NOMO-1 treated with DMSO at 0.1 percent for 48 hours (cell line): ENCODE measurements around the gene NAA10.

Experiments
- DNase-seq: peaks from one replicate; lab custom pipeline; 2025; ENCODE audit not compliant: unreplicated experiment; lab: John Stamatoyannopoulos, UW

The NAA10 gene

DNA sequence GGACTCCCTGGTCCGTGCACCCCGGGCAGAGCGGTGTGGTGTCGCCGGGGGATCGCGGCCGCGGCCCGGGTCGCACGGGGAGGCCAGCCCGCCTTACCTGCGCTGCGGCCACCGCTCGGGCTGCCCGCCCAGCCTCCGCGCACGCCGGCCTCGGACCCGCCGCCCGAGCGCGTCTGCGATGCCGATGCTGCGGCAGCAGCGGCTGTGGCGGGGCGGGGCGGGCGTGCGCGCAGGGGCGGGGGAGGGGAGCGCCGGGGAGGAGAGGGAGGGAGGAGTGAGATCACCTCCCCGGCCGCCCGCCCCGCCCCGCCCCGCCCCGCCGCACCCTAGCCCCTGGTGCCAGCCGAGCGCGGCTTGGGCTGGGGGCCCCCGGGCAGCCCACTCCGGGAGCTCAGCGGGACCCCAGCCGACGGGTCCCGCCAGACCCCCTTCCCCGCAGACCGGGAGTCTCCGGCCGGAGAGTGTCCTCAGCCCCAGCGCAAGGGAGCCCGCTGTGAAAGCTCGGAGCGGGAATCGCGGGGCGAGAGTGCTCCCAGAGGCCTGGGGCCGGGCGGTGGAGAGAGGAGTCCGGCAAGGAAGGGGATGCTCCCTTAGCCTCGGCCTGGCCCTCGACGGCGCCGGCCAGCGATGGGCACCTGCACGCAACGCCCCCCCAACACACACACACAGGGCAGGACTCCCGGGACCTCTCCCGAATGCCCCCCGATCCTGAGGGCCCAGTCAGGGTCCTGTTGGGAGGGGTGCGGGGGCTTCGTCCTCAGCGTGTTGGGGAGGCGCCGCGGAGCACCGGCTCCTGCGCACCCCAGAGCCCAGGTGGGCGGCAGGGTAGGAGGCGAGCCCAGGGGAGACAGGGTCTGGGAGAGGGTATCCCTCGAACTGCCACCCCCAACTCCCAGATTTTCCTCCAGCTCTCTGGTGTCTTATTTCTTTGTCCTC lies 48.6 kb downstream of the NAA10 start, which contains the start of gene L1CAM:
L1CAM (minus strand) TSS at position 206 of the 936 bp plus-strand sequence. CDS start 10,337 bp downstream, outside the sequence.
- DNase-seq, result no peak

DNA sequence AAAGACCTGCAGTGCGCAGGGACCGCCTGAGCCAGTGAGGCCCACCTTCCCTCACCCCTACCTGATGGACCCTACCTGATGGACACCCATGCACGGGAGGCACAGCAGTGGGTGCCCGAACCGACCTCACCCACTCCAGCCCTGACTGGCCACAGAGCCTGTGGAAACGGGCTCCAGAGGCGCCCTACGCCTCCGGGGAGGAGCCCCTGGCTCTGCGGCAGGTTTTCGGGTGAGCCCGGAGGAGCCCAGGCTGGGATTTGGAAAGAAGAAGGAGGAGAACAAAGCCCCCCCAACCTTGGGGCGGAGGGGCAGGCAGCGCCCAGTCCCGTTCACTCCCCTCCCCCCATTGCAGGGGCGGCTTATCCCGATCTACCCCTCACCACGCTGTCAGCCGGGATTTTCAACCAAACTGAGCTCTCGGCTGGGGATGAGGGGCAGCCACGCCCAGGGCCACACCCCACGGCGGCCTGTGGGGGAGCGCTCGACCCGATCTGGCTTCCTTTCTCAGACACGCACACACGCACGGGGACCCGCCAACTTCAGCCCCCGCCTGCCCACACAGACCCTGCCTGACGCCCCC lies 49.5 kb downstream of the NAA10 start:
- no peak for DNase-seq

DNA sequence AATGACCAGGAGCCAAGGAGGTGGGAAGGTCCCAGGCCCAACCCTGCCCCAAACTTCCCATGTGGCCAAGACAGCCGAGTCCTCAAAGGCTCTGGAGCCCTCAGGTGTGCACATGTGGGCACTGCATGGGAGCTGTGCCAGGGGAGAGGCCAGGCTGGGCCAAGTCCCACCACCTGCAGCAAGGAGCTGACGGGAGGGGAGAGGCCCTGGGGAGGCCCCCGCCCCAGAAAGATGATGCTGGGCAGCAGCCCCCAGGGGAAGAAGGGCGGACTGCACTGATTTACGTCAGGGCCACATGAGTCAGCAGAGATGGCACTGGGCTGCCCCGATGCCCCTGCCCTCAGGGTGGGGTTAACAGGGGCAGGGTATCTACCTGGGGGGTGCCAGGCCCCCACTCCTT lies 50.2 kb downstream of the NAA10 start:
- DNase-seq, result no peak

DNA sequence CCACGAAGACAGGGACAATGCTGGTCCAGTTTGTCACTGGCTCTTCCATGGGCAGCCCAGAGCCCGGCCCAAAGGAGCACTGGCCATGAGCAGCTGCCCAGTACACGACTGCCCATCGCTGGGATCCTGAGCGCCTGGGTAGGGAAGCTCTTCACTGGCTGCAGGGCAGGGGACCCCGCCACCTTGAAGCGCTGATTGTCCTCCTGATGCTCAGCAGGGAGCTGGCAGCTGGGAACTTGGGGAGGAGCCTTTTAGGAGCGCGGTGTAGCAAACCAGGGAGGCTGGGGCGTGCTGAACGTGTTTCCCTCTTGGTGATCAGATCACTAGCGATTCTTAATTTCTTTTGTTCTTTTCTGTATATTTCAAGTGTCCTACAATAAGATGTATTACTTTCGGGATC lies 50.7 kb downstream of the NAA10 start:
- no peak for DNase-seq

DNA sequence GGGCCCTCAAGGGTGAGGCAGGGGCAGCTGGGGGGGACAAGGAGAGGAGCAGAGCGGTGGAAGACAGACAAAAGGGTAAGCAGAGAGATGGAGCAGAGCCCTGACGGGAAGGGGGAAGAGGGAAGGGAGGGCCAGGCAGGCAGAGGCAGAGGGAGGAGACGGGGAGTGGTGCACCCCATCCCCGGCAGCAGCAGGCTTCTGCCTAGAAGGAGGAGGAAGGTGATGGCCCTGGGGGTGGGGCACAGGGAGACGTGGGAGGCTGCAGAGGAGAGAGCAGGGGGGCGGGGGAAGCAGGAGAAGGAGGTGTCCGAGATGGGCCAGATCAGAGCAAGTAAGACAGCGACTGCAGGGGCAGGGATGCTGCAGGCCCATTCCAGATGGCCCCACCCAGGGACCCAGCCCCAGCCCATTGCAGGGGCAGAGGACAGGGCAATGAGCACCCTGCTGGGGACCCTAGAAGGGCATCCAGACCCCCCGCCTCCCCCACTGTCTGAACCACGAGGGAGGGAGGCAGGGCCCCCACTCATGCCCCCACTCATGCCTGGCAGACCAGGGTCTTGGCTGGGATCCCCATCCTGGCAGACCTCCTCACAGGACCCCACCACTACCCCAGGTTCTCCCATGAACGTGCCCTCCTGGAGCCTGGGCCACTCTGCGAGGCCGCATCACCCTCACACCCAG lies 51.5 kb downstream of the NAA10 start:
- no peak for DNase-seq

DNA sequence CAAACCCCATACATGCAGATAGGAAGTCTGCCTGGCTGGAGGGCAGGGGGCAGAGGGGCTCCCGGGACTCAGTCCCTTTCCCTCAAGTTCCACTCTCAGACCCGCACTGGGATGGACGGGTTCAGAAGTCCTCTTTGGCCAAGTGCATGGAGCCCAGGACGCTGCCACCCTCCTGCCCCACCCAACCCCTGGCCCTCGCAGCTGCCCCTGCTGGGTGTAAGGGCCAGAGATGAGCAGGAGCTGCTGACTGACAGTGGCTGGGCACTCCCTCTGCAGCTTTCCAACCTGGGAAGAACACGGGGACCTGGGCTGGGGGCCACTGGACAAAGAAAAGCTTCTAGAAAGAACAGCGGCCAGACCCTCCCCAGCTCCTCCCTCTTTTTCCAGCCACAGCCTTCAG lies 52.3 kb downstream of the NAA10 start:
- DNase-seq, result no peak

DNA sequence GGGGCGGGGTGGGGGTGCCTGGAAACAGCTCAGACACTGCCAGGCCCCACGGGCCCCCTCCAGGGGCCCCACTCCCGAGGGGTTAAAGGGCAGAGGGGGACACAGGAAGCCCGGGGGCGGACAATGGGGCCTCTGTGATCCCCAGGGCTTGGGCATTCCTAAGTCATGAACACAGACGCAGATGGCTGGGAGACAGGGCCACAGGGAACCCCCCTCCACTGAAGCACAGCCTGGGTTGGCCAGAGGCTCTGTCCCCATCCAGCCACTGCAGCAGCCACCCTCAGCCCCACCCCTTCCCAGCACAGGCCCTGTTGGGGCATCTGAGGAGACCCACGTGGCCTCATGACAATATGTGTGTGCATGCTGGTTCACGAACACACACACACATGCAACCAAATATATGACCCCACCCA lies 52.7 kb downstream of the NAA10 start:
- DNase-seq, result no peak

DNA sequence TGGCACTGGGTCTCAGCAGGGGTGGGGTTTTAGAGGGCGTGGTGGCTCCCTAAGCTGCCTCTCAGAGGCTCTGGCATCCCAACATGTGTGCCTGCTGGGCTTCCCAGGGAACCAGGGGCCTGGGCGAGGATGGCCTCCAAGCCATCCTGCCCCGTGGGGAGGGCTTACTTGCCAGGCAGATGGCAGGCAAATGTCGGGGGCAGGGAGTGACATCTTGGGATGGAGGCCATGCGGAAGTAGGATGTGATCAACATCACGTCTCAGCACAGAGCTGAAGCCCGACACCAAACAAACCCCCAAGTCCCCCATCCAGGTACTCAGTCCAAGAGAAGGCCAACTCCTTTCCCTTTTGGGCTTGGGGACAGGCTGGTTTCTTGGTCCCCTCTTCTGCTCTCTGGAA lies 53.6 kb downstream of the NAA10 start:
- no peak for DNase-seq

DNA sequence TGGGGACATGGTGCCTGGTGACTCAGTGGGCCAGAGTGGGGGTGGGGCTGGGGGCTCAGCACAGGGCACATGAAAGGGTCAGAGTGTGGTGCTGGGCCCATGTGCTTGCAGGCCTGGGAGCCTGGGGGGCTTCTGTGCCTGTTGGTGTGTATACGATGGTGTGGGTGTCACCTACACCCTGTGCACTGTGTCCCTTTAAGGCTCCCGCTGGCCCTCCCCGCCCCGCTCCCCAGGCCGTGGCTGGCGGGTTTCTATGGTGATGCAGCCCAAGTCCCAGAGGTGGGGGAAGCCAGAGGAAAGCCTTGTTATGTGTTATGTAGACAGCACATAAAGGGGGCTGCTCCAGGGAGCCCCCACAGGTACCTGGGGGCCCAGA lies 54.4 kb downstream of the NAA10 start:
- no peak for DNase-seq

DNA sequence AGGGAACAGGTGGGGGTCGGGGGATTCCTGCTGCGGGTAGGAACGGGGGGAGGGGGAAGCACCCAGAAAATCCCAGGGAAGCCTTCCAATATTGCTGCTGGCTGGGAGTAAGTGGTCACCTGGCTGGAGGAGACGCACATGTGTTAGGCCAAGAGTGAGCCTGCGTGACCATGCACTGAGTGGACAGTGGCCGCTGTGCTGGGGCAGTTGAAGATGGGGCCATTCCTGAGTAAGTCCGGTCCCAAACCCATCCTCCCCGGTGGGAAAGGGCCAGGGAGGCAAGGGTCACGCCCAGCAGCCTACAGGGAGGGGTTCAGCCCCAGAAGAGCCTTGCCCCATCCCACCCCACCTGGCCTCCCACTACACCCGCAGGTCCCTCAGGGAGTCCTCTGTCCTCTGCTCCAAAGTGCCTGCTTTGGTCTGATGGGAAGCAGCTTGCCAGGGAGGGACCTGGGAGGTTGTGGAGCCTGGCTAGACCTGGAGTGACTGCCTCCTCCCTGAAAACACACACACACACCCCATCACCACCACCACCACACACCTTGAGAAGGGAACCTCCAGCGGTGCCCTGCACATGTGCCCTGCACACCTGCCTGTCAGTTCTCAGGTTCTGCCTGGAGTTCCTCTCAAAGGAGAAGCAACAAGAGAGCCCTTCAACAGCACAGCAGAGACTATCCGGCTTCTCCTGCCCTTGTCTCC lies 54.9 kb downstream of the NAA10 start:
- DNase-seq, result no peak
